ENCODE results near the gene BCAS3. TPM values are rescaled to one million over a fixed set of nuclear protein-coding genes. Genes with fewer than 3 reads are reported as not detected.

Gene BCAS3
- total and polyA plus RNA-seq, 2 donors = 6.9 to 12.4 TPM

- Histone ChIP-seq H3K27me3 (ENCODE audit: control insufficient read depth in 2 of 2, insufficient read depth in 1 of 2, low read length in 1 of 2) (no peaks in the 10 kb centered on the region), H3K4me1 (ENCODE audit: control insufficient read depth in 2 of 2, insufficient read depth in 2 of 2, low read length in 2 of 2) (no peaks in the 10 kb centered on the region), H3K36me3 (ENCODE audit: control insufficient read depth in 2 of 2, insufficient read depth in 2 of 2, low read length in 1 of 2) (no peaks in the 10 kb centered on the region), H3K27ac (ENCODE audit: low read depth in 1 of 2, low read length in 1 of 2) (no peak overlapping the region), H3K9me3 (ENCODE audit: control insufficient read depth in 2 of 2, insufficient read depth in 1 of 2, low read length in 1 of 2) (no peaks in the 10 kb centered on the region), H3K4me3 (ENCODE audit: low read length in 2 of 2) (no peak overlapping the region)
- no peak for DNase-seq (ENCODE audit: low read depth in 6 of 9, low spot score in 9 of 9)
- 94% methylated on average over 3 of the region's 3 CpGs for WGBS
Measured at GRCh38 chr17:61247439-61247838, 569.8 kb downstream of the BCAS3 start.

- Histone ChIP-seq H3K36me3 (ENCODE audit: control insufficient read depth in 2 of 2, insufficient read depth in 2 of 2, low read length in 1 of 2) (no peaks in the 10 kb centered on the region), H3K27me3 (ENCODE audit: control insufficient read depth in 2 of 2, insufficient read depth in 1 of 2, low read length in 1 of 2) (no peaks in the 10 kb centered on the region), H3K27ac (ENCODE audit: low read depth in 1 of 2, low read length in 1 of 2) (no peak overlapping the region), H3K9me3 (ENCODE audit: control insufficient read depth in 2 of 2, insufficient read depth in 1 of 2, low read length in 1 of 2) (no peaks in the 10 kb centered on the region), H3K4me3 (ENCODE audit: low read length in 2 of 2) (no peak overlapping the region), H3K4me1 (ENCODE audit: control insufficient read depth in 2 of 2, insufficient read depth in 2 of 2, low read length in 2 of 2) (no peaks in the 10 kb centered on the region)
- no peak for DNase-seq (ENCODE audit: low read depth in 6 of 9, low spot score in 9 of 9)
- 99% methylated on average over 2 of the region's 2 CpGs for WGBS
Measured at GRCh38 chr17:61248399-61248798, 570.7 kb downstream of the BCAS3 start.

GRCh38 chr17:61249649-61250299 is 572.1 kb downstream of the BCAS3 start:
- Histone ChIP-seq H3K27me3 (ENCODE audit: control insufficient read depth in 2 of 2, insufficient read depth in 1 of 2, low read length in 1 of 2) (no peaks in the 10 kb centered on the region), H3K36me3 (ENCODE audit: control insufficient read depth in 2 of 2, insufficient read depth in 2 of 2, low read length in 1 of 2) (no peaks in the 10 kb centered on the region), H3K4me1 (ENCODE audit: control insufficient read depth in 2 of 2, insufficient read depth in 2 of 2, low read length in 2 of 2) (no peaks in the 10 kb centered on the region), H3K9me3 (ENCODE audit: control insufficient read depth in 2 of 2, insufficient read depth in 1 of 2, low read length in 1 of 2) (no peaks in the 10 kb centered on the region), H3K27ac (ENCODE audit: low read depth in 1 of 2, low read length in 1 of 2) (no peak overlapping the region), H3K4me3 (ENCODE audit: low read length in 2 of 2) (no peak overlapping the region)
- no peak for DNase-seq (ENCODE audit: low read depth in 6 of 9, low spot score in 9 of 9)
- WGBS = 95% methylated on average over 4 of the region's 4 CpGs

GRCh38 chr17:61250335-61250890 is 572.8 kb downstream of the BCAS3 start:
- H3K36me3 ChIP-seq (ENCODE audit: control insufficient read depth in 2 of 2, insufficient read depth in 2 of 2, low read length in 1 of 2) = no peaks in the 10 kb centered on the region
- H3K27me3 ChIP-seq (ENCODE audit: control insufficient read depth in 2 of 2, insufficient read depth in 1 of 2, low read length in 1 of 2) = no peaks in the 10 kb centered on the region
- no peak overlapping the region for H3K27ac ChIP-seq (ENCODE audit: low read depth in 1 of 2, low read length in 1 of 2)
- no peaks in the 10 kb centered on the region for H3K4me1 ChIP-seq (ENCODE audit: control insufficient read depth in 2 of 2, insufficient read depth in 2 of 2, low read length in 2 of 2)
- H3K9me3 ChIP-seq (ENCODE audit: control insufficient read depth in 2 of 2, insufficient read depth in 1 of 2, low read length in 1 of 2) = no peaks in the 10 kb centered on the region
- no peak overlapping the region for H3K4me3 ChIP-seq (ENCODE audit: low read length in 2 of 2)
- 88% methylated on average over 6 of the region's 6 CpGs for WGBS
- no peak for DNase-seq (ENCODE audit: low read depth in 6 of 9, low spot score in 9 of 9)

GRCh38 chr17:61251939-61252865 is 574.6 kb downstream of the BCAS3 start:
- no peaks in the 10 kb centered on the region for H3K4me1 ChIP-seq (ENCODE audit: control insufficient read depth in 2 of 2, insufficient read depth in 2 of 2, low read length in 2 of 2)

GRCh38 chr17:61253362-61253761 is 575.7 kb downstream of the BCAS3 start:
- WGBS = 96% methylated on average over 3 of the region's 3 CpGs
- no peak for DNase-seq (ENCODE audit: low read depth in 6 of 9, low spot score in 9 of 9)
- no peaks in the 10 kb centered on the region for H3K27me3 ChIP-seq (ENCODE audit: control insufficient read depth in 2 of 2, insufficient read depth in 1 of 2, low read length in 1 of 2)
- no peak overlapping the region for H3K4me3 ChIP-seq (ENCODE audit: low read length in 2 of 2)
- H3K4me1 ChIP-seq (ENCODE audit: control insufficient read depth in 2 of 2, insufficient read depth in 2 of 2, low read length in 2 of 2) = no peaks in the 10 kb centered on the region
- no peaks in the 10 kb centered on the region for H3K36me3 ChIP-seq (ENCODE audit: control insufficient read depth in 2 of 2, insufficient read depth in 2 of 2, low read length in 1 of 2)
- H3K9me3 ChIP-seq (ENCODE audit: control insufficient read depth in 2 of 2, insufficient read depth in 1 of 2, low read length in 1 of 2) = no peaks in the 10 kb centered on the region
- H3K27ac ChIP-seq (ENCODE audit: low read depth in 1 of 2, low read length in 1 of 2) = no peak overlapping the region

More at GRCh38 chr17:61251939-61252865, 574.6 kb downstream of the BCAS3 start:
- Histone ChIP-seq H3K4me3 (ENCODE audit: low read length in 2 of 2) (no peak overlapping the region), H3K36me3 (ENCODE audit: control insufficient read depth in 2 of 2, insufficient read depth in 2 of 2, low read length in 1 of 2) (no peaks in the 10 kb centered on the region), H3K9me3 (ENCODE audit: control insufficient read depth in 2 of 2, insufficient read depth in 1 of 2, low read length in 1 of 2) (no peaks in the 10 kb centered on the region), H3K27me3 (ENCODE audit: control insufficient read depth in 2 of 2, insufficient read depth in 1 of 2, low read length in 1 of 2) (no peaks in the 10 kb centered on the region), H3K27ac (ENCODE audit: low read depth in 1 of 2, low read length in 1 of 2) (no peak overlapping the region)
- DNase-seq (ENCODE audit: low read depth in 6 of 9, low spot score in 9 of 9) = peak in 1 of 9 donors; percentile 17
- 42% methylated on average over 10 of the region's 10 CpGs for WGBS

- H3K9me3 ChIP-seq (ENCODE audit: control insufficient read depth in 2 of 2, insufficient read depth in 1 of 2, low read length in 1 of 2) = no peaks in the 10 kb centered on the region
- whole genome bisulfite sequencing = 96% methylated on average over 10 of the region's 10 CpGs
- no peak overlapping the region for H3K4me3 ChIP-seq (ENCODE audit: low read length in 2 of 2)
- no peaks in the 10 kb centered on the region for H3K4me1 ChIP-seq (ENCODE audit: control insufficient read depth in 2 of 2, insufficient read depth in 2 of 2, low read length in 2 of 2)
- no peak overlapping the region for H3K27ac ChIP-seq (ENCODE audit: low read depth in 1 of 2, low read length in 1 of 2)
- H3K36me3 ChIP-seq (ENCODE audit: control insufficient read depth in 2 of 2, insufficient read depth in 2 of 2, low read length in 1 of 2) = no peaks in the 10 kb centered on the region
- no peaks in the 10 kb centered on the region for H3K27me3 ChIP-seq (ENCODE audit: control insufficient read depth in 2 of 2, insufficient read depth in 1 of 2, low read length in 1 of 2)
- no peak for DNase-seq (ENCODE audit: low read depth in 6 of 9, low spot score in 9 of 9)
Measured at GRCh38 chr17:61253937-61254574, 576.4 kb downstream of the BCAS3 start.

GRCh38 chr17:61254904-61255303 is 577.3 kb downstream of the BCAS3 start:
- WGBS = 90% methylated on average over 1 of the region's 1 CpG
- no peaks in the 10 kb centered on the region for H3K27me3 ChIP-seq (ENCODE audit: control insufficient read depth in 2 of 2, insufficient read depth in 1 of 2, low read length in 1 of 2)
- no peak overlapping the region for H3K4me3 ChIP-seq (ENCODE audit: low read length in 2 of 2)
- no peaks in the 10 kb centered on the region for H3K36me3 ChIP-seq (ENCODE audit: control insufficient read depth in 2 of 2, insufficient read depth in 2 of 2, low read length in 1 of 2)
- no peak for DNase-seq (ENCODE audit: low read depth in 6 of 9, low spot score in 9 of 9)
- H3K4me1 ChIP-seq (ENCODE audit: control insufficient read depth in 2 of 2, insufficient read depth in 2 of 2, low read length in 2 of 2) = no peaks in the 10 kb centered on the region
- H3K27ac ChIP-seq (ENCODE audit: low read depth in 1 of 2, low read length in 1 of 2) = no peak overlapping the region
- no peaks in the 10 kb centered on the region for H3K9me3 ChIP-seq (ENCODE audit: control insufficient read depth in 2 of 2, insufficient read depth in 1 of 2, low read length in 1 of 2)

- Histone ChIP-seq H3K9me3 (ENCODE audit: control insufficient read depth in 2 of 2, insufficient read depth in 1 of 2, low read length in 1 of 2) (no peaks in the 10 kb centered on the region), H3K27ac (ENCODE audit: low read depth in 1 of 2, low read length in 1 of 2) (no peak overlapping the region), H3K36me3 (ENCODE audit: control insufficient read depth in 2 of 2, insufficient read depth in 2 of 2, low read length in 1 of 2) (no peaks in the 10 kb centered on the region), H3K27me3 (ENCODE audit: control insufficient read depth in 2 of 2, insufficient read depth in 1 of 2, low read length in 1 of 2) (no peaks in the 10 kb centered on the region), H3K4me1 (ENCODE audit: control insufficient read depth in 2 of 2, insufficient read depth in 2 of 2, low read length in 2 of 2) (no peaks in the 10 kb centered on the region), H3K4me3 (ENCODE audit: low read length in 2 of 2) (no peak overlapping the region)
- DNase-seq (ENCODE audit: low read depth in 6 of 9, low spot score in 9 of 9) = no peak
- 93% methylated on average over 3 of the region's 3 CpGs for WGBS
Measured at GRCh38 chr17:61255647-61256046, 578.0 kb downstream of the BCAS3 start.
